GM20000 (cell line): ENCODE results near the gene CTNND2.

ENCODE experiments used
- DNase-seq: peaks from one replicate; pipeline ENCODE4 v3.0.0; 2012; ENCODE audit warnings: low spot score
- TF ChIP-seq, protein P1 (sequence below): IDR thresholded peaks from 2 replicates; pipeline ENCODE4 v1.5.1; 2012; ENCODE audit warnings: mild to moderate bottlenecking, control low read depth; ENCODE audit errors: extremely low read depth, missing control alignments

The CTNND2 gene

GRCh38 chr5:11518676-11519075 lies 385.6 kb downstream of the CTNND2 start:
- no peak for DNase-seq
- TF ChIP-seq, protein P1, sequence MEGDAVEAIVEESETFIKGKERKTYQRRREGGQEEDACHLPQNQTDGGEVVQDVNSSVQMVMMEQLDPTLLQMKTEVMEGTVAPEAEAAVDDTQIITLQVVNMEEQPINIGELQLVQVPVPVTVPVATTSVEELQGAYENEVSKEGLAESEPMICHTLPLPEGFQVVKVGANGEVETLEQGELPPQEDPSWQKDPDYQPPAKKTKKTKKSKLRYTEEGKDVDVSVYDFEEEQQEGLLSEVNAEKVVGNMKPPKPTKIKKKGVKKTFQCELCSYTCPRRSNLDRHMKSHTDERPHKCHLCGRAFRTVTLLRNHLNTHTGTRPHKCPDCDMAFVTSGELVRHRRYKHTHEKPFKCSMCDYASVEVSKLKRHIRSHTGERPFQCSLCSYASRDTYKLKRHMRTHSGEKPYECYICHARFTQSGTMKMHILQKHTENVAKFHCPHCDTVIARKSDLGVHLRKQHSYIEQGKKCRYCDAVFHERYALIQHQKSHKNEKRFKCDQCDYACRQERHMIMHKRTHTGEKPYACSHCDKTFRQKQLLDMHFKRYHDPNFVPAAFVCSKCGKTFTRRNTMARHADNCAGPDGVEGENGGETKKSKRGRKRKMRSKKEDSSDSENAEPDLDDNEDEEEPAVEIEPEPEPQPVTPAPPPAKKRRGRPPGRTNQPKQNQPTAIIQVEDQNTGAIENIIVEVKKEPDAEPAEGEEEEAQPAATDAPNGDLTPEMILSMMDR, result no peak

DNA sequence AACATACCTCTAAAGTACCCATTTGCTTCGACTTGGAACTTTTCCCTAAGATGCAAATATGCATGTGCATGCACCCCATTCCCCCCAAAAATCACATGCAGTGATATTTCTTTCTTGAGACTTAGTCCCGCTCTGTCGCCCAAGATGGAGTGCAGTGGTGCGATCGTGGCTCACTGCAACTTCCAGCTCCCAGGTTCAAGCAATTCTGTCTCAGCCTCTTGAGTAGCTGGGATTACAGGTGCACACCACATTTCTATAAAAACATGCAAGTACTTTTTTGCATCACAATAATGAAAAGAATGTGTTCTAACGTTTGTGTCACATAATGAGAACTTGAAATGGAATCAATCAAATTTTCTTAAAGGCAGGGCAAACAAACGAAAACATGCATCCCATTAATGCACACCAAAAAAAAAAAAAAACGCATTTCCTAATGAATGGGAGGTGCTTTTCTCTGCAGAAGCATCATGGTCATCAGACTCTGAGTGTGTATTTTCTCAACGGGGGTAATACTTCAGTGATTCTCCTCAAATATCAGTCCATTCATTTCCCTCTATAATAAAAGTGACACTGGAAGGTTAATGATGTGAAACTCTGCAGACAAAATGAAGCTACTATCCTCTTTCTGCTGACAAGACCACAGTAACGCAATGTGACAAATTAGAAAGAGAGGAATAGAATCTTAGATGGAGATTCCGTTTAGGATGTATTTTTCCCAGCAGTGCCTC lies 389.4 kb downstream of the CTNND2 start:
- DNase-seq, result no peak
- TF ChIP-seq, protein P1, result no peak

- no peak for DNase-seq
- TF ChIP-seq, protein P1, result no peak
Observed at GRCh38 chr5:11511878-11512277, 392.4 kb downstream of the CTNND2 start.

DNA sequence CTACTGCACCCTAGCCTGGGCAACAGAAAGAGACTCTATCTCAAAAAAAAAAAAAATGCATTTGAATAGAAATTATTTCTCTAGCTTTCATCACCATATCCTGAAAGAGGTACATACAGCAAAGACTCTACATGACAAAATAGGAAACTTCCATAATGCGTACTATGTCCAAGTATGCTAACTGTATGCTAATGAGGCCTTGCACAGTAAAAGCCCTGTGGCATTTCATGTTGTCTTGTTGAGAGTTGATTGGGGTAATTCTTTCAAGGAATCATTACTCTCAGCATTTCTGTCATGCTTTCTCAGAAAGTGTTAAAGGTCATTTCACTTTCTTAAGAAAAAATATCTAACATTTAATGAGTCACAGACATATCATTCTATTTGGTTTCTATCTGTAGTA lies 393.4 kb downstream of the CTNND2 start:
- DNase-seq, result no peak
- TF ChIP-seq, protein P1, result no peak

DNA sequence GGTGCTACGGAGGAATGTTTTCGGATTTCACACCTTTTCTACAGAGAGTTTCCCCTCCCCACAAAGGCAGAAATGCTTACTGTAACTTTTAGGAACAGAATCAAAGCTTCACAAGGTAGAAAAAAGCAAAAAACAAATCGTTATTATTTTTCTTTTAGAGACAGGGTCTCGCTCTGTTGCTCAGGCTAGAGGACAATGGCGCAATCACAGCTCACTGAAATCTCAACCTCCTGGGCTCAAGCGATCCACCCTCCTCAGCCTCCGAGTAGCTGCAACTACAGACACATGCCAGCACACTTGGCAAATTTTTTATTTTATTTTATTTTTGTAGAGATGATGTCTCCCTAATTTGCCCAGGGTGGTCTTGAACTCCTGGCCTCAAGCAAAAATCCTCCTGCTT lies 394.5 kb downstream of the CTNND2 start:
- TF ChIP-seq, protein P1, result no peak

DNA sequence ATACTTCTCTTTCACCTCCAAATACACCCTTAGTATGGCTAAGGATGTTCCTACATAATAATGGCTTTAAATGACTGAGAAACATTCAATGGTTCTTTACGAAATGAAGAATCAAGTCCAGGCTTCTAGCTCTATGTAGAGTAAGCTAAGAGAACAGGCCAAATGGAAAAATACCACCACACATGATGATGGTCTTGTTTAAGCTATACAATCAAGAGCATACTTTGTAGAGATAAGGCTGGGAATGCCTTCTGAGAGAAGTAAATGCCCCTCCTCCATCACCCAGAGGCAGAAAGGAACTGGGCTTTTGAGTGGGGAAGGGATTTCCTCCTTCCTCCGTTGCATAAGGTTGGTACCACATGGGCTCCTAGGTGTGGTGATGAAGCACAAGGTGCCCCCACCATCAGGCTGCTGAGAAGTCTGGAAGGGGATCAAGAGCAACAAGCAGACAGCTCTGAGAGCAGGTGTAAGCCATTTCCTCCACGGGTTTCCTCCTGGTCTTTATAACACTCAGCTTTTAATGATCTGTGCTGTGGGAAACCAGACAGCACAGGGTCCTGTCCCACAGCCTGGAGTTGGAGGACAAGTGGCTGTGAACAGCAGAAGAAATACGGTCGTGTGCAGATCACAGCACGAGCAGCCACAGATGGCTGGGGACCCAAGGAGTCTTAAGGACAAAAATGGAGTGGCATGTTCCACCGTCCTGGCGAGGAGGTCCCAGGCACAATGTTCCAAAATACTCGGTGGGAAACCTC lies 396.9 kb downstream of the CTNND2 start:
- TF ChIP-seq, protein P1, result no peak
- DNase-seq, result no peak

More for the DNA sequence above, 394.5 kb downstream of the CTNND2 start:
- no peak for DNase-seq

- TF ChIP-seq, protein P1, result no peak
- no peak for DNase-seq
Observed at GRCh38 chr5:11504886-11505193, 399.4 kb downstream of the CTNND2 start.
